Fibroblast of skin of abdomen (primary cell): ENCODE results near the gene SPOUT1.

ENCODE experiments used
- DNase-seq: peaks from one replicate; pipeline ENCODE4 v3.0.0-alpha.2; 2013

The SPOUT1 gene

DNA sequence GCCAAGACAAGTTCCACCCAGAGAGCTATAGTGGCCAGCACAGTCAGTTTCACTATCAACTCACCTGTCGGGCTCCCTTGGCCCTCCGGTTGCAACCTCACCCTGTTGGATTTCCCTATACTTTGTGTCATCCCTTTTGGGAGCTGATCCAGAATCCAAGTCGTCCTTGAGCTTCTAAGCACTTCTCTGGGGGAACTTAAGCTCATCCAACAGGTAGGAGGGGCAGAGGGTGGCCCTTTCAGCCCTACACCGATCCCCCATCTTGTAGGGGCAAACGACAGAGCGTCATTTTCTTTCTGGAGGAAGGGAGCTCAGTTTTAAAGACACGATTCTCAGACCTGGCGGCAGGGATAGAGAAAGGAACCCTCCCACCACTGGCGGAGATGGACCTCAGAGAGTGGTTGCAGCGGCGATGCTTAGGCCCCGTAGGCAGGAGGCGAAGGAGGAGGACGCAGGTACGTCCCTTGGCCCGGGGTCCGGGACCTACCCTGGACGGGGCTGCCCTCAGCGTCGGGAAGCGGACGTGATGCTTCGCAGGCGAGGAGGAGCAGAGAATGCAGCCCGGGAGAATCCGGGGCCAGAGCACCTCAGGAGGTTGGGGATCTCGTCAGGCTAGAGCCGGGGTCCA is 58.4 kb downstream of the SPOUT1 start:
- no peak for DNase-seq

DNA sequence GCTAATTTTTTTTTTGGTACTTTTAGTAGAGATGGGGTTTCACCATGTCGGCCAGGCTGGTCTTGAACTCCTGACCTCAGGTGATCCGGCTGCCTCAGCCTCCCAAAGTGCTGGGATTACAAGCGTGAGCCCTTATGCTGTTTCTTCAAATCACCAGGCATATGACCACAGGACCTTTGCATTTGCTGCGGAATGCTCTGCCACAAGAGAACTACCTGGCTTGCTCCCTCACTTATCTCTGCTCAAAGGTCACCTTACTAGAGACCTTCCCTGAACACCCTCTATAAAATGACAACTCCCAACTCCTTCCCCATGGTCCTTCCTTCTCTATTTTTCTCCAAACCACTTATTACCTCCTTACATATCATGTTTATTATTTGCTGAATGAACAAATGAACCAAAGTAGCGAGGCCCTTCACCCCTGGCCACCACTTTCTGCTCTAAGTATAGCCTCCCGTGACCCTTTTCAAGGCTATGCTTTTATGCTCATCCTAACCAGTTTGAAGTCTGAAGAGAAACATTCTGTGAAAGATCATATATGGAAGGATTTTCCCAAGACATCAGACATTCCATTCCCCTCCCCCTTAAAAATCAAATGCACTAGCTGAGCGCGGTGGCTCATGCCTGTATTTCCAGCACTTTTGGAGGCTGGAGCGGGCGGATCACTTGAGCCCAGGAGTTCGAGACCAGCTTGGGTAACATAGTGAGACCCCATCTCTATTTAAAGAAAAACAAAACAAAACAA is 59.1 kb downstream of the SPOUT1 start:
- no peak for DNase-seq
